SK-N-SH (cell line): ENCODE measurements around the gene GSTM5. TPM values are rescaled to one million over a fixed set of nuclear protein-coding genes. Genes with fewer than 3 reads are reported as not detected.
"Not testable (repeated sequence)": the region's sequence is repeated elsewhere in the genome, so short reads cannot be mapped to it uniquely, and the experiment has no call there.

Source experiments
- CTCF ChIA-PET: fragments of 300-600, 350-600 bp; formaldehyde crosslinking; extraction: SDS; loops from one replicate; lab custom pipeline; 2021; lab: Yijun Ruan, JAX
- POLR2A ChIA-PET: fragments of 350-600 bp; sonication (Branson Sonifier 250); formaldehyde crosslinking; extraction: SDS; loops from one replicate; lab custom pipeline; 2020; ENCODE audit warnings: antibody characterized with exemption, inconsistent platforms; lab: Yijun Ruan, JAX
- DNase-seq: peaks from one replicate; pipeline ENCODE4 v3.0.0; 2012
- H2AFZ ChIP-seq: fragments of 200-600 bp; sonication (generic); 2 replicates; pipeline ENCODE4 v1.8.1; 2016; ENCODE audit warnings: antibody characterized with exemption, mild to moderate bottlenecking, low read depth
- H3F3A ChIP-seq: fragments of 200-600 bp; sonication (generic); replicated peaks from 2 replicates; pipeline ENCODE3; 2016; ENCODE audit warnings: antibody characterized with exemption, mild to moderate bottlenecking; ENCODE audit not compliant: insufficient read depth
- H3K27ac ChIP-seq, 2 experiments: fragments of 200-500 bp in 1 of 2; fragments of 200-600 bp in 1 of 2; sonication (Bioruptor generic) in 1 of 2; sonication (generic), shearing (Covaris generic) in 1 of 2; 2 replicates each; pipeline versions ENCODE4 v1.5.1 to v1.6.1; 2014 to 2016; ENCODE audit warnings: low read depth in 2 of 2, inconsistent platforms in 1 of 2, low read length in 1 of 2, mild to moderate bottlenecking in 1 of 2, mixed read lengths in 1 of 2
- H3K27me3 ChIP-seq: fragments of 200-600 bp; sonication (generic), shearing (Covaris generic); 2 replicates; pipeline ENCODE4 v1.6.1; 2016; ENCODE audit warnings: mixed run types; ENCODE audit not compliant: insufficient read depth
- H3K36me3 ChIP-seq, 2 experiments: fragments of 200-500 bp in 1 of 2; fragments of 200-600 bp in 1 of 2; sonication (Bioruptor generic) in 1 of 2; sonication (generic) in 1 of 2; replicated peaks in 1 of 2; 2 replicates each; pipeline versions ENCODE3 to v1.5.1; 2014 to 2016; ENCODE audit warnings: low read length in 1 of 2, mild to moderate bottlenecking in 1 of 2; ENCODE audit not compliant: insufficient read depth in 2 of 2, control insufficient read depth in 1 of 2
- H3K4me1 ChIP-seq, 2 experiments: fragments of 200-500 bp in 1 of 2; fragments of 200-600 bp in 1 of 2; sonication (Bioruptor generic) in 1 of 2; sonication (generic), shearing (Covaris generic) in 1 of 2; 2 replicates each; pipeline versions ENCODE4 v1.5.1 to v1.6.1; 2014 to 2016; ENCODE audit warnings: low read depth in 1 of 2, low read length in 1 of 2, mixed run types in 1 of 2; ENCODE audit not compliant: insufficient read depth in 2 of 2, control insufficient read depth in 1 of 2
- H3K4me2 ChIP-seq: fragments of 200-600 bp; sonication (generic), shearing (Covaris generic); 2 replicates; pipeline ENCODE4 v1.6.1; 2017; ENCODE audit warnings: mixed run types
- H3K4me3 ChIP-seq, 2 experiments: fragments of 200-500 bp in 1 of 2; fragments of 200-600 bp in 1 of 2; sonication (Bioruptor generic) in 1 of 2; sonication (generic), shearing (Covaris generic) in 1 of 2; 2 replicates each; pipeline versions ENCODE4 v1.5.1 to v1.8.1; 2014 to 2016; ENCODE audit warnings: low read depth in 2 of 2, inconsistent platforms in 1 of 2, low read length in 1 of 2, mild to moderate bottlenecking in 1 of 2, mixed read lengths in 1 of 2, moderate library complexity in 1 of 2
- H3K79me2 ChIP-seq: fragments of 200-600 bp; sonication (generic); 2 replicates; pipeline ENCODE4 v1.8.1; 2017; ENCODE audit warnings: mild to moderate bottlenecking; ENCODE audit not compliant: insufficient read depth
- H3K9ac ChIP-seq: fragments of 200-600 bp; sonication (generic); 2 replicates; pipeline ENCODE4 v1.6.1; 2017; ENCODE audit warnings: mixed run types
- H3K9me2 ChIP-seq: fragments of 200-600 bp; sonication (generic); 2 replicates; pipeline ENCODE4 v1.6.1; 2017; ENCODE audit warnings: mixed run types
- H3K9me3 ChIP-seq: fragments of 200-600 bp; sonication (generic); 2 replicates; pipeline ENCODE4 v1.6.1; 2017; ENCODE audit warnings: mixed run types, mild to moderate bottlenecking, moderate library complexity
- H4K20me1 ChIP-seq: fragments of 200-600 bp; sonication (generic); 2 replicates; pipeline ENCODE4 v1.6.1; 2017; ENCODE audit warnings: mild to moderate bottlenecking, mixed run types; ENCODE audit not compliant: insufficient read depth
- FOXJ3 ChIP-seq: sonication (generic); formaldehyde crosslinking; IDR thresholded peaks from 2 replicates; pipeline ENCODE4 v1.5.1; 2020; ENCODE audit warnings: mild to moderate bottlenecking, missing genetic modification reagents
- GATA2 ChIP-seq: sonication (generic); formaldehyde crosslinking; IDR thresholded peaks from 2 replicates; pipeline ENCODE4 v1.5.0; 2020; ENCODE audit warnings: mild to moderate bottlenecking, missing genetic modification reagents
- MEF2A ChIP-seq: IDR thresholded peaks from 2 replicates; pipeline ENCODE4 v1.4.0; 2012; ENCODE audit warnings: low read depth, borderline replicate concordance
- RCOR1 ChIP-seq: fragments of 150-350 bp; IDR thresholded peaks from 2 replicates; pipeline ENCODE4 v1.6.1; 2017; ENCODE audit warnings: antibody characterized with exemption, low read length
- RFX5 ChIP-seq: IDR thresholded peaks from 2 replicates; pipeline ENCODE4 v1.6.1; 2012; ENCODE audit warnings: mild to moderate bottlenecking, improper control_type of control experiment, low read length
- RXRA ChIP-seq: IDR thresholded peaks from 2 replicates; pipeline ENCODE4 v1.4.0; 2012; ENCODE audit warnings: low read depth, mild to moderate bottlenecking, borderline replicate concordance
- SMC3 ChIP-seq: IDR thresholded peaks from 2 replicates; pipeline ENCODE4 v1.6.1; 2012; ENCODE audit warnings: low read depth, low read length, improper control_type of control experiment
- TCF12 ChIP-seq: IDR thresholded peaks from 2 replicates; pipeline ENCODE4 v1.4.0; 2012
- USF2 ChIP-seq: fragments of 150-350 bp; IDR thresholded peaks from 2 replicates; pipeline ENCODE4 v1.6.1; 2017; ENCODE audit warnings: antibody characterized with exemption, low read length, low read depth, borderline replicate concordance
- YY1 ChIP-seq: IDR thresholded peaks from 2 replicates; pipeline ENCODE4 v1.4.0; 2012; ENCODE audit warnings: low read depth, mild to moderate bottlenecking
- WGBS: methylation state at CpG from one replicate; pipeline ENCODE4 v1.1.6; 2017; ENCODE audit warnings: low lambda C conversion rate; 5-methylcytosine and 5-hydroxymethylcytosine counted together
- polyA plus RNA-seq, 3 experiments: library from polyadenylated mRNA; depleted of rRNA; stranded (reverse); fragments of >200 nt; gene quantifications; 2 replicates each; pipeline ENCODE4 v1.2.3, GENCODE V29; 2012

The GSTM5 gene
- polyA plus RNA-seq, 1 of the 3 experiments (the other 2 are of a cell fraction), result not detected

DNA sequence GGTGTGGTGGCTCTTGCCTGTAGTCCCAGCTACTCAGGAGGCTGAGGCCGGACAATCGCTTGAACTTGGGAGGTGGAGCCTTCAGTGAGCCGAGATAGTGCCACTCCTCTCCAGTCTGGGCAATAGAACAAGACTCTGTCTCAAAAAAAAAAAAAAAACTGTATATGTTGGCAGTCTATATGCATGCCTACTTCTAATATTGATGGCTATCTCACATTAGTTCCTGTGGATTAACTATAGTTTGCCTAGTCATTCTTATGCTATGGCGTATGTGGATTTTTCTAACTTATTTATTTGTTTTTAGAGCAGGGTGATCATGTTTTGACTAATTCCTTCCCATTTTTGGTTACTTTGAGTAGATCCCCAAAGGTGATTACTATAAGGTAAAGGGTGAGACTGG is 15.0 kb upstream of the GSTM5 start:
- Histone ChIP-seq H3K9ac (no peak overlapping the region), H4K20me1 (no peaks in the 10 kb centered on the region), H3K27ac (no peak overlapping the region), H3K4me1 (no peaks in the 10 kb centered on the region), H3K36me3 (no peaks in the 10 kb centered on the region), H3K4me2 (no peak overlapping the region), H2AFZ (no peak overlapping the region), H3K9me2 (no peaks in the 10 kb centered on the region), H3K4me3 (no peak overlapping the region), H3K27me3 (no peaks in the 10 kb centered on the region), H3K79me2 (no peaks in the 10 kb centered on the region), H3K9me3 (no peaks in the 10 kb centered on the region), H3F3A (no peaks in the 10 kb centered on the region)
- ChIA-PET POLR2A (no interaction called here), CTCF (no interaction called here)
- no CpG with 5 or more reads among the region's 4 CpGs for WGBS
- no peak for DNase-seq
- no peak for TF ChIP-seq RFX5
- no peak for TF ChIP-seq GATA2 (CRISPR knock-in tag)
- TF ChIP-seq RXRA, result no peak
- TF ChIP-seq FOXJ3 (CRISPR knock-in tag), result no peak
- TF ChIP-seq SMC3, result no peak
- no peak for TF ChIP-seq YY1
- no peak for TF ChIP-seq RCOR1
- TF ChIP-seq USF2, result no peak
- TF ChIP-seq TCF12, result no peak
- no peak for TF ChIP-seq MEF2A

GRCh38 chr1:109697861-109698260 is 14.2 kb upstream of the GSTM5 start:
- H3K9me3 ChIP-seq, CTCF ChIA-PET, H3F3A ChIP-seq, H3K4me1 ChIP-seq, H3K9me2 ChIP-seq, H2AFZ ChIP-seq, POLR2A ChIA-PET, H4K20me1 ChIP-seq, H3K36me3 ChIP-seq, DNase-seq, H3K4me2 ChIP-seq, H3K27me3 ChIP-seq, H3K9ac ChIP-seq, H3K79me2 ChIP-seq, H3K27ac ChIP-seq, H3K4me3 ChIP-seq: not testable (repeated sequence)
- no CpG with 5 or more reads among the region's 4 CpGs for WGBS

GRCh38 chr1:109702940-109703339 is 9.1 kb upstream of the GSTM5 start:
- H3K9me3 ChIP-seq, CTCF ChIA-PET, H3K4me2 ChIP-seq, H3F3A ChIP-seq, H3K9ac ChIP-seq, DNase-seq, H3K4me1 ChIP-seq, H3K9me2 ChIP-seq, H2AFZ ChIP-seq, H3K36me3 ChIP-seq, H4K20me1 ChIP-seq, H3K4me3 ChIP-seq, H3K27ac ChIP-seq, POLR2A ChIA-PET, H3K79me2 ChIP-seq, H3K27me3 ChIP-seq: not testable (repeated sequence)
- whole genome bisulfite sequencing, result 66% methylated on average over 3 of the region's 3 CpGs
